GM12878 (cell line): ENCODE measurements around the gene MB21D2. TPM values are rescaled to one million over a fixed set of nuclear protein-coding genes. Genes with fewer than 3 reads are reported as not detected.

Experiments
- ATAC-seq: fragments of 200-7000 bp; cut with Tn5 transposase; 3 replicates; pipeline ENCODE4 v1.9.1; 2020; ENCODE audit warnings: mild to moderate bottlenecking, moderate library complexity
- BruUV-seq: library from RNA; stranded (reverse); fragments of 400-500 nt; replicated peaks from 2 replicates; lab custom pipeline; 2021; lab: Mats Ljungman, UMichigan
- CTCF ChIA-PET: fragments of 300-600 bp; sonication (Branson Sonifier 250); formaldehyde crosslinking; extraction: SDS; loops from one replicate; lab custom pipeline; 2021; ENCODE audit warnings: inconsistent platforms; lab: Yijun Ruan, JAX
- POLR2A ChIA-PET: fragments of 350-600 bp; formaldehyde crosslinking; extraction: SDS; loops from one replicate; lab custom pipeline; 2021; ENCODE audit warnings: inconsistent platforms; lab: Charles Lee
- RAD21 ChIA-PET: fragments of 300-600 bp; sonication (Branson Sonifier 250); formaldehyde crosslinking; loops from one replicate; lab custom pipeline; 2023; ENCODE audit warnings: antibody characterized with exemption; ENCODE audit not compliant: unreplicated experiment; lab: Charles Lee
- SMC1A ChIA-PET: fragments of 300-600 bp; sonication (Branson Sonifier 250); formaldehyde crosslinking; loops from one replicate; lab custom pipeline; 2023; ENCODE audit not compliant: unreplicated experiment, uncharacterized antibody; lab: Charles Lee
- DNase-seq: peaks from one replicate; pipeline ENCODE4 v3.0.0-alpha.2; 2011; ENCODE audit warnings: low read depth, low spot score
- FAIRE-seq: peaks from 3 replicates; lab custom pipeline; 2011; peaks lifted over from hg19 to GRCh38; lab: Jason Lieb, UNC
- H2AFZ ChIP-seq: 2 replicates; pipeline ENCODE4 v1.6.0; 2011; ENCODE audit warnings: low read depth, low read length, control low read depth; ENCODE audit not compliant: control insufficient read depth
- H3K27ac ChIP-seq: 2 replicates; pipeline ENCODE4 v1.5.1; 2011; ENCODE audit warnings: control low read depth; ENCODE audit not compliant: control insufficient read depth, insufficient read depth
- H3K27me3 ChIP-seq, 2 experiments: replicated peaks in 1 of 2; 2 replicates each; pipeline versions ENCODE4 v1.6.0 to v1.6.1; 2011; ENCODE audit warnings: low read length in 1 of 2; ENCODE audit not compliant: control insufficient read depth in 2 of 2, insufficient read depth in 2 of 2
- H3K36me3 ChIP-seq, 2 experiments: 2 replicates each; pipeline ENCODE4 v1.5.1; 2011; ENCODE audit warnings: low read length in 1 of 2; ENCODE audit not compliant: control insufficient read depth in 2 of 2, insufficient read depth in 2 of 2
- H3K4me1 ChIP-seq: 2 replicates; pipeline ENCODE4 v1.6.1; 2011; ENCODE audit warnings: mild to moderate bottlenecking, low read length, moderate library complexity, mixed read lengths; ENCODE audit not compliant: control insufficient read depth, insufficient read depth
- H3K4me2 ChIP-seq: 2 replicates; pipeline ENCODE4 v1.6.0; 2011; ENCODE audit warnings: control low read depth; ENCODE audit not compliant: control insufficient read depth, insufficient read depth
- H3K4me3 ChIP-seq: fragments of 200-600 bp; sonication (generic); 2 replicates; pipeline ENCODE4 v1.5.1; 2016
- H3K79me2 ChIP-seq: 2 replicates; pipeline ENCODE4 v1.6.0; 2011; ENCODE audit warnings: low read length; ENCODE audit not compliant: control insufficient read depth, insufficient read depth
- H3K9ac ChIP-seq: 2 replicates; pipeline ENCODE4 v1.8.0; 2011; ENCODE audit warnings: low read length, control low read depth, mixed read lengths; ENCODE audit not compliant: control insufficient read depth, insufficient read depth
- H3K9me3 ChIP-seq: replicated peaks from 3 replicates; pipeline ENCODE4 v1.5.1; 2011; ENCODE audit warnings: mild to moderate bottlenecking, low read length; ENCODE audit not compliant: control insufficient read depth, insufficient read depth
- H4K20me1 ChIP-seq: 2 replicates; pipeline ENCODE4 v1.6.0; 2011; ENCODE audit not compliant: control insufficient read depth, insufficient read depth
- CBX3 ChIP-seq: fragments of 200-600 bp; sonication (generic); IDR thresholded peaks from 2 replicates; pipeline ENCODE4 v1.6.1; 2016; ENCODE audit warnings: low read depth, borderline replicate concordance
- EP300 ChIP-seq, 2 experiments: fragments of 150-350 bp in 1 of 2; IDR thresholded peaks; 2 replicates each; pipeline ENCODE4 v1.6.1; 2011 to 2012; ENCODE audit warnings: low read depth in 2 of 2, low read length in 2 of 2, borderline replicate concordance in 1 of 2, improper control_type of control experiment in 1 of 2, inconsistent platforms in 1 of 2; ENCODE audit not compliant: control insufficient read depth in 1 of 2
- PML ChIP-seq: IDR thresholded peaks from 2 replicates; pipeline ENCODE4 v1.6.1; 2012; ENCODE audit warnings: low read length, inconsistent platforms
- RFX5 ChIP-seq: IDR thresholded peaks from 2 replicates; pipeline ENCODE4 v1.6.1; 2011; ENCODE audit warnings: low read depth, low read length, improper control_type of control experiment
- SIX5 ChIP-seq: IDR thresholded peaks from 2 replicates; pipeline ENCODE4 v1.6.1; 2011; ENCODE audit warnings: mild to moderate bottlenecking, low read depth, low read length, moderate library complexity; ENCODE audit not compliant: severe bottlenecking
- SMAD5 ChIP-seq: IDR thresholded peaks from 2 replicates; pipeline ENCODE4 v1.6.1; 2016; ENCODE audit warnings: antibody characterized with exemption, low read depth
- SRF ChIP-seq, 2 experiments: IDR thresholded peaks; 2 replicates each; pipeline ENCODE4 v1.6.1; 2011; ENCODE audit warnings: low read depth in 2 of 2, low read length in 2 of 2, mild to moderate bottlenecking in 1 of 2, moderate library complexity in 1 of 2
- ZBTB33 ChIP-seq: fragments of 450-650 bp; IDR thresholded peaks from 2 replicates; pipeline ENCODE4 v1.6.1; 2017; ENCODE audit warnings: mild to moderate bottlenecking
- WGBS: methylation state at CpG from one replicate; pipeline ENCODE4 v1.1.6; 2016; ENCODE audit warnings: low lambda C conversion rate; ENCODE audit not compliant: insufficient replicate concordance, insufficient coverage; ENCODE audit errors: missing lambda C conversion rate; 5-methylcytosine and 5-hydroxymethylcytosine counted together
- in situ Hi-C: fragments of 300-500 bp; cut with MboI; formaldehyde crosslinking; loops from 9 replicates; pipeline ENCODE4 v1.14.3; 2018; ENCODE audit warnings: mixed read lengths
- intact Hi-C: fragments of 100-400 bp; cut with micrococcal nuclease; formaldehyde crosslinking; loops from one replicate; pipeline ENCODE4 v1.14.2; 2022; ENCODE audit not compliant: unreplicated experiment
- polyA plus RNA-seq, 11 experiments: library from polyadenylated mRNA; depleted of rRNA in 4 of 11; unstranded in 6 of 11; stranded (reverse) in 5 of 11; fragments of >200 nt; fragmentation: Nextera tagmentation in 4 of 11; fragmentation: Illumina TruSeq in 1 of 11; extraction: Ambion mirVana in 4 of 11; extraction: Trizol in 1 of 11; gene quantifications; 1 replicate in 1 of 11; 2 replicates in 10 of 11; pipeline versions ENCODE4 v1.2.1 to v1.2.3, GENCODE V29; 2011 to 2016; ENCODE audit warnings: inconsistent platforms in 2 of 11, missing spikeins in 2 of 11, low read depth in 1 of 11
- total RNA-seq, 4 experiments: library from RNA; depleted of rRNA in 3 of 4; stranded (reverse); fragments of >200 nt in 3 of 4; fragmentation: Illumina TruSeq in 1 of 4; extraction: Trizol in 1 of 4; gene quantifications; 2 replicates each; pipeline versions ENCODE4 v1.2.1 to v1.2.3, GENCODE V29; 2013 to 2021

MB21D2 gene
- total and polyA plus RNA-seq, 10 of the 15 experiments (the other 5 are each of a cell fraction or from before 2014, with no cell fraction given) = 7.9 to 21.2 (median 15.3) TPM

DNA sequence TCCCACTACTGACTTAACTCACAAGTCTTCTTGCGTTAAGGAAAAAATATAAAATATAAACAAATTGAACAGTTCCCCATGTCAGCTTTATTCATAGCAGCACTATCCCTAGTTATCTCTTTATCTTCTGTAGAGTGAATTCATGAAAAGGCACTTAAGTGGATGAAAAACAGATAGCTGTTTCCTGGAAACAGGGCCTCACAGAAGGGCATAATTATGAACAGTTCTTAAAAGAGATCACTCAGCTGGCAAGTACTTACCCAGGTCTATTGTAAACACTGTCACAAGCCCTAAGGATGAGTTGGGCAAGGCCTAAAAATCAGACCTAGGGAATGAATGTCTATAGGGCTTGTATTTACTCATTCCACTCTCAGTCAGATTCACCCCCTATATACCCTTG is 10.7 kb downstream of the MB21D2 start:
- ChIA-PET POLR2A (no interaction called here), CTCF (interaction anchor here (0.9 to 2.2 kb wide), 4 partner anchors 8 to 93 kb away, joined by 3 to 10 read pairs (median 7); no protein-coding TSS in a partner anchor), SMC1A (interaction anchor here (1.0 to 4.5 kb wide), 6 partner anchors 7 to 90 kb away, joined by 3 to 26 read pairs (median 6); no protein-coding TSS in a partner anchor), RAD21 (interaction anchor here (0.9 to 1.7 kb wide), 4 partner anchors 8 to 18 kb away, joined by 3 to 6 read pairs (median 4); partner anchors contain the start of gene MB21D2)
- H3K36me3 ChIP-seq = peaks cover 2 to 10% of the 10 kb centered on the region in 2 experiments; a peak in 2 of 4 replicates
- H3K27ac ChIP-seq = no peak overlapping the region
- peaks cover 47% of the 10 kb centered on the region for H3K79me2 ChIP-seq
- no peak for TF ChIP-seq CBX3
- no peak for TF ChIP-seq SIX5
- TF ChIP-seq SMAD5 = no peak
- no peak for TF ChIP-seq EP300 (IDR thresholded peaks at IDR 0.05; ENCODE audit: borderline replicate concordance in 1 of 2, control insufficient read depth in 1 of 2, low read depth in 2 of 2, low read length in 2 of 2)
- no peak for TF ChIP-seq PML
- no peak for TF ChIP-seq RFX5
- TF ChIP-seq SRF (IDR thresholded peaks at IDR 0.05; ENCODE audit: low read depth in 2 of 2, low read length in 2 of 2) = no peak
- no peak for TF ChIP-seq ZBTB33
- H4K20me1 ChIP-seq = no peaks in the 10 kb centered on the region
- no peak overlapping the region for H3K4me3 ChIP-seq
- no peak for FAIRE-seq
- 59% methylated on average over 1 of the region's 1 CpG for WGBS
- DNase-seq = no peak
- in situ Hi-C loops = no loop called here
- H2AFZ ChIP-seq = no peak overlapping the region
- H3K4me2 ChIP-seq = 0 out of 2 replicates have a peak overlapping the region, but pooled peaks have one; percentile 15
- intact Hi-C loops = no loop called here
- peaks cover 12% of the 10 kb centered on the region; the same call in 2 of the 3 replicates for H3K9me3 ChIP-seq
- peaks cover 3% of the 10 kb centered on the region for H3K4me1 ChIP-seq
- ATAC-seq = peak; percentile 38
- H3K9ac ChIP-seq = no peak overlapping the region
- no TSS peak for BruUV-seq
- no peaks in the 10 kb centered on the region for H3K27me3 ChIP-seq
